Lower leg skin (tissue), 3 donors: ENCODE measurements around the gene GIMD1.

Experiments
- POLR2A ChIP-seq, 2 donors: fragments of 450-650 bp; IDR thresholded peaks; one replicate each; pipeline ENCODE4 v1.6.1; 2016 to 2017; ENCODE audit warnings: antibody characterized with exemption in 2 of 2, mild to moderate bottlenecking in 1 of 2, moderate library complexity in 1 of 2
- TF ChIP-seq, protein P1 (sequence below), 3 donors: fragments of 450-650 bp; IDR thresholded peaks; one replicate each; pipeline ENCODE4 v1.5.1; 2016; ENCODE audit warnings: antibody characterized with exemption in 3 of 3, mild to moderate bottlenecking in 3 of 3, moderate library complexity in 2 of 3

GRCh38 chr4:106334741-106335470, 33.7 kb downstream of the GIMD1 start:
- no peak for TF ChIP-seq POLR2A (IDR thresholded peaks at IDR 0.05)
- TF ChIP-seq, protein P1, sequence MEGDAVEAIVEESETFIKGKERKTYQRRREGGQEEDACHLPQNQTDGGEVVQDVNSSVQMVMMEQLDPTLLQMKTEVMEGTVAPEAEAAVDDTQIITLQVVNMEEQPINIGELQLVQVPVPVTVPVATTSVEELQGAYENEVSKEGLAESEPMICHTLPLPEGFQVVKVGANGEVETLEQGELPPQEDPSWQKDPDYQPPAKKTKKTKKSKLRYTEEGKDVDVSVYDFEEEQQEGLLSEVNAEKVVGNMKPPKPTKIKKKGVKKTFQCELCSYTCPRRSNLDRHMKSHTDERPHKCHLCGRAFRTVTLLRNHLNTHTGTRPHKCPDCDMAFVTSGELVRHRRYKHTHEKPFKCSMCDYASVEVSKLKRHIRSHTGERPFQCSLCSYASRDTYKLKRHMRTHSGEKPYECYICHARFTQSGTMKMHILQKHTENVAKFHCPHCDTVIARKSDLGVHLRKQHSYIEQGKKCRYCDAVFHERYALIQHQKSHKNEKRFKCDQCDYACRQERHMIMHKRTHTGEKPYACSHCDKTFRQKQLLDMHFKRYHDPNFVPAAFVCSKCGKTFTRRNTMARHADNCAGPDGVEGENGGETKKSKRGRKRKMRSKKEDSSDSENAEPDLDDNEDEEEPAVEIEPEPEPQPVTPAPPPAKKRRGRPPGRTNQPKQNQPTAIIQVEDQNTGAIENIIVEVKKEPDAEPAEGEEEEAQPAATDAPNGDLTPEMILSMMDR (IDR thresholded peaks at IDR 0.05), result no peak
